T-helper 22 cell (primary cell): ENCODE measurements around the gene MXD1.
"Not testable (repeated sequence)": the region's sequence is repeated elsewhere in the genome, so short reads cannot be mapped to it uniquely, and the experiment has no call there.

ENCODE experiments used
- DNase-seq: peaks from one replicate; pipeline ENCODE4 v3.0.0-alpha.2; 2020; ENCODE audit warnings: low read depth

The MXD1 gene

GRCh38 chr2:69933839-69934613 is 19.1 kb downstream of the MXD1 start:
- DNase-seq: no peak

GRCh38 chr2:69934614-69934908 is 19.7 kb downstream of the MXD1 start:
- no peak for DNase-seq

DNA sequence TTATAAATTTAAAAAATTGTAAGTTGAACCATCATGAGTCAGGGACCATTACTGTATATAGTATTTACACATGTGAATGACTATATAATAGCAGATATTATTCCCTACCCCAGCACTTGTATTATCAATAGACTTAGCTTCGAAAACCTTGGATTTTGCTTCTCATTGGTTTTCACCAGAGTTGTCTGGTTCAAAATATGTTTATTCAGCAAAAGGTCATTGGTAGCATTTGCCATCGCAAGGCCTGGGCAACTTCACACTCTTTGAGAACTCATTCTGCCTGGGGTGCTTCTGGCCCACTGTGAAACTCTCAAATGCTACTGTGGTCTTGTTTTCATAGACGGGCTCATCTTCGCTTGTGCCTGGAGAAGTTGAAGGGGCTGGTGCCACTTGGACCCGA is 20.1 kb downstream of the MXD1 start:
- DNase-seq: no peak

DNA sequence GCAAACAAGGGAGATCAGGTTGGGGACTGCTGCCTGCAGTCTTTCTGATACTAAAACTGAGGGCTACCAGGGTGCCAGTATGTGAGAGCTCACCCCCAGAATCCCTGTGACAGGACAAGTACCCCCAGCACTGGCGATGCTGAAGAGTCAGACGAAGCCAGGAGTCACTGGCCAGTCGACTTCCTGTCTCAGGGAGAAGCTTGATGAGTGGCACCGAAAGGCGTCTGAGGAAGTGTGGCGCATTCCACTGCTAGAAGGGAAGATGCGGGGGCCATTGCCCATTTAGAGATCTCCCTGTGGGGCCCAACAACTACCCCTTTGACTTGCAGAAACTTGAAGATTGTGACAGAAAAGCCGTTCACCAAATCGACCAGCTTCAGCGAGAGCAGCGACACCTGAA is 22.0 kb downstream of the MXD1 start:
- no peak for DNase-seq

- no peak for DNase-seq
These were observed 23.1 kb downstream of the MXD1 start for GRCh38 chr2:69937968-69938367.

GRCh38 chr2:69939722-69940121 is 24.8 kb downstream of the MXD1 start:
- DNase-seq: no peak

DNA sequence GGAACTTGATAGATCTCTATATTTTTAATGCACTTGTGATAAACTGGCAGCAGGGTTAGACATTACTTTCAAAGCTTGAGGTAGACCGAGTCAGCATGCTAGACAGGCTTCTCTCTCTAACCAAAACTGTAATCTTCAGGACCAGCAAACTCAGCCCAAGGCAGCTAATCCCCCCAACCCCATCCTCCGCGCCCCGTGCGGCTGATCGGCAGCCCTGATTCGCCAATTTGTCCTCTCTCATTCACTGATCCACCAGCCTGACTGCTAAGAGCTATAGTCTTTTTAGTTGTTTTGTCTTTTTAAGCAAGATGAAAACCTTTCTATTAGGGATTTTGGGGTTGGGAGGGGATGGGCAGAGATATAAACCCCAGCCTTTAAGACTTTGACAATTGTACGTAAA is 25.8 kb downstream of the MXD1 start:
- DNase-seq: no peak

- no peak for DNase-seq
These were observed 28.3 kb downstream of the MXD1 start for GRCh38 chr2:69943000-69943842.

GRCh38 chr2:69943843-69944525 is 29.1 kb downstream of the MXD1 start:
- DNase-seq: no peak

DNA sequence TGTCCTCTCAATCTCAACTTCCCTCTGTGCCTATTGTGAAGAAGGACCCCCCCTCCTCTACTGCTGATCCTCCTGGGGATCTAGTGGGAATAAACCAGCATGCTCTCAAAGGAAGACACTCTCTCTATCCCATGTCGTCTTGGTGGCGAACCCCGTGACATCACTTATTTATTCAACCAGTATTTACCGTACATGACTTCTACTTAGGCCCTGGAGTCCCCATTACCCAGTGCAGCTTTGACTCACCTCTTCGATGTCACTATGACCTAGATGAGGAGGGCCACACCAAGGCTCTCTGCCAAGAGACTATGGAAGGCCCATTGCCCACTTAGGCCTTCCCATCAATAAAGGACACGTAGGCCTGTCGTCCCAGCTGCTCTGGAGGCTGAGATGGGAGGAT is 29.8 kb downstream of the MXD1 start:
- no peak for DNase-seq

DNA sequence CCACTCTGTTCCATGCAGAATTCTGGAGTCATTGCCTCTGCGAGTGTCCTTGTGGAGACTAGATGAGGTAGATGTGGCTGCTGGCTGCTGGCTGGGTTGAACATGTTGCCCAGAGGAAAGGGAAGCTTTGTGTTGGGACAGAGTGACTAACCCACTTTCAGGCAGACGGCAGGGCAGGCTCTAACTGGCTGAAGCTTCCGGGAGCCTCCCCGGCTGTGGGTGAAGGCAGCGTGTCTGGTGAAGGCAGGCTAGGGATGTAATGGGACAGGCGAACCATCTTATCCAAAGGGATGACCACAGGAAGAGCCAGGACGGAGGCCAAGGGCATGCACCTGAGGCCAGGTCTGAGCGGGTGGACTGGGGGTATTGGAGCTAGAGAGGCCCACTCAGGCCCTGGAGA is 30.5 kb downstream of the MXD1 start:
- no peak for DNase-seq

GRCh38 chr2:69945941-69946340 is 31.0 kb downstream of the MXD1 start:
- no peak for DNase-seq

GRCh38 chr2:69946351-69947324 is 31.7 kb downstream of the MXD1 start:
- peak; percentile 31 for DNase-seq

DNA sequence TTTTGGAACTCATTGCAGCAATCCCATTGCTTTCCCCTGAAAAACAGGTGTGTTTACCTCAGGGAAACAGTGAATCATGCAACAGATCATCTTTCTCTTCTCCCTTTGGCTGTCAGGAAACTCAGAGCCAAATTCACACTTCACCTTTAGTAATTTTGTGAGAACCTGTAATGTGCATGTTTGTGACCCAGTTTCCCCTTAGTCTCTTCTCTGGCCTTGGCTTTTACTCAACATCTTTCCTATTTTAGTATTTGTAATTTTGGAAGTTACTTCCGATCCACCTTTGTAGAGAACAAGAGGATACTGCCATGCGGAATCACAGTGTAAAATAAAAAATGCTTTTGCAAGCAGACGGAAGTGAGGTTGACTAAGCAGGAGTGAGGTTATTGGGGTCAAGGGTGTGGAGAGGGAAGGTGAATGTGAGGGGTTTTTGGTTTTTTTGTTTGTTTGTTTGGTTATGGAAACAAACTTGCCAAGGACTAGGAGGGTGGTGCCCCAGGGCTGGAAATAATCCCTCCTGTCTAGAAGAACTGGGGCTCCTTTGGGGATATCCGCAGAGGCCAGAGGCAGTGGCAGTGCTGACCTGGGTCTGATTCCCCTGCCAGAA is 32.5 kb downstream of the MXD1 start:
- no peak for DNase-seq

- no peak for DNase-seq
These were observed 33.4 kb downstream of the MXD1 start for GRCh38 chr2:69948032-69948962.

- no peak for DNase-seq
These were observed 34.2 kb downstream of the MXD1 start for GRCh38 chr2:69948963-69949645.

DNA sequence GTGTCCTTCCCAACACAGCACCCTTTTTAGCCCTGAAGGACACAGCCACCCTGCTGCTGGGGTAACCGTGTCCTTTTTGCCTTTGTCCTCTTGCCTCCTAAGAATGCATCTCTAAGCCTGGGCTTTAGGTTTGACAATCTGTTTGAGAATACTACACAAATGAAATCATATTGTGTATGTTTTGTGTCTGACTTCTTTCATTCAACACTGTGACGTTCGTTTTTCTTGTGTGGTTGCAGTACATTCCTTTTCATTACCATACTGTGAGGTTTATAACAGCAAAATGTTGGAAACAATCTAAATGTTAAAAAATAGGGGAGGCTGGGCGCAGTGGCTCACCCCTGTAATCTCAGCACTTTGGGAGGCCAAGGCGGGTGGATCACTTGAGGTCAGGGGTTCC is 35.3 kb downstream of the MXD1 start:
- no peak for DNase-seq

GRCh38 chr2:69950671-69951070 is 35.8 kb downstream of the MXD1 start:
- DNase-seq: not testable (repeated sequence)

GRCh38 chr2:69952336-69953115 is 37.6 kb downstream of the MXD1 start:
- no peak for DNase-seq
